GM21619 (cell line): Measurements from ENCODE around the gene LTBP2.
"Not testable (repeated sequence)": the region's sequence is repeated elsewhere in the genome, so short reads cannot be mapped to it uniquely, and the experiment has no call there.

Experiments used
- ATAC-seq: cut with Tn5 transposase; IDR thresholded peaks from one replicate; pipeline ENCODE4 v1.9.1; 2021; ENCODE audit not compliant: unreplicated experiment

The LTBP2 gene

DNA sequence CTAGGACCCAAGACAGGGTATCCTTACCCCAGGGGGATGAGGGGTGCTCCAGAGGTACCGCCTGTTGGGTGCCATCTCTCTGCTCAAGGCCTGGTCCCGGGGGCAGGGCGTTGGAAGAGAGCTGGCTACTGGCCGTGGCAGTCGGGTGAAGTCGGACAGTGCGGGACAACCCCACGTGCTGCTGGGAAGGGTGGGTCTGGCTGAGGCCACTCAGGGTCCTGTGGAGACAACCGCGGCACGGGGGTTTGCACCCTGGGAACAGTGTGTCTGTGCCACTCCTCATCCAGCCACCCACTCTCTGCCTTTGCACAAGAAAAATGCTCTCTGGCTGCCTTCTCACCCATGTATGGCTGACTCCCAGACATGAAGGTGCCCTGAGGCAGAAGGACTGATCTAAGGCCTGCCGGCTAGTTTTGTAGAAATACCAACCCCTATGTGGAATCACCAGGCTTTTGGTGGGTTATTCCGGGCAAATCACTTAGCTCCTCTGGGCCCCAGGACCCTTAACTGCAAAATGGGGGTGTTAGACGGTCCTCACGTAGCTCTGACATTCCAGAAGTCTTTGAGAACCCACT lies 56.5 kb downstream of the LTBP2 start:
- no peak for ATAC-seq

- ATAC-seq, result no peak
Measured at GRCh38 chr14:74554742-74555362, 57.2 kb downstream of the LTBP2 start.

DNA sequence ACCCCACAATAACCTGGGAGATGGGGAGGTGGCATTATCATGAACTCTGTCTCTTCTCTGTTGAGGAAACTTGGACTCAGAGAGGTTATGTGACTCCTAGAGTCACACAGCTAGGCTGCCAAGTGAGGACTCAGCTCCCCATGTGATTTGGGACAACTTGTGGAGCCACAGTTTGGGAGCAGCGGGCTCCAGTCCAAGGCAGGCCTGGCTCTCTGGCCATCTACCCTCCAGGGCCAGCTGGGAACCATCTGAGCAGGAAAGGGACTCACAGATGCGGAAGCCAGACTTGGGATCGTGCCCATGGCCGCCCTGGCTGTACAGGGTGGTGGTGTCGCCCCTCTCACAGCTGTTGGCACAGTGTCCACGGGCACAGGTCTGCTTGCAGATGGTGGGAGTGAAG lies 59.4 kb downstream of the LTBP2 start:
- no peak for ATAC-seq

DNA sequence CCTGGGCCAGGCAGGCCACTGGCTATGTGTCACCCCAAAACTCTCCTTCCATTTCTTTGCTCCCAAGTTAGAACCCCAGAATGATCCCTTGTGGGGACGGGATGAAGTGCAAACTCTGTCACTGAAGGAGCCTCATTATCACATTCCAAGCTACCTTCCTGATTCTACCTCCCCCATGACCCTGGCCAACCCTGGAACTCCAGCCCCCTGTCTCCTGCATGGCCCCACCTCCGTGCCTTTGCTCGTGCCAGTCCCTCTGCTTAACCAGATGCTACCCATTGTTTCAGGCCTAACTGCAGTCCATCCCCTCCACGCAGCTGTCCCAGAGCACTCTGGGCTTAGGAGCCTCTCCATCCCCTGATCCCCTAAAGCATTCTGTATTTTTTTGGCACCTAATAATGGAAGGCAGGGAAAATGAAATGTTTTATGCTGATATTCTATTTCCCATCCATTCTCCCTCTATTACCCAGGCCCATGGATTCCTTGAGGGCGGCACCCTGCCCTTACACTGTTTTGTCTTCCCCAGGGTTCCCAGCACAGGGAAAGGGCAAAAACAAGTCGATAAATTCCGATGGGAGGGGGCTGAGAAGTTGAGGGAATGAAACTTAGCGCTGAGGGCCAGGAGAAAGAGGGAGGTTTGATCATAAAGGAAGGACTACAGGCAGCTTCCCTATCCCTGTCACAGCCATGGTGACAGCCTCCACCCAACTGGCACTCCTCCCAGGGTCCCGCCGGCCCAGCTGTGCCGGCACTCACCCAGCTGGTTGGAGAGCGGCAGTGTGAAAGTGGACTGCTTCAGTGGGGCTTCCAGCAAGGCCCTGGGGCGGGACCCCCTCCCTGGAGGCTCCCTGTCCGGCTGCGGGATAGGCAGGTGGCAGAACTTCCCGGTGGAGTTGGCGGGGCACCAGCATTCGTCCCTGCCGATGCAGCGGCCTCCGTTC lies 60.3 kb downstream of the LTBP2 start:
- ATAC-seq, result no peak

- ATAC-seq, result no peak
Measured at GRCh38 chr14:74551001-74551400, 61.0 kb downstream of the LTBP2 start.

GRCh38 chr14:74550071-74550470 lies 62.0 kb downstream of the LTBP2 start:
- no peak for ATAC-seq

- no peak for ATAC-seq
Measured at GRCh38 chr14:74549588-74549987, 62.4 kb downstream of the LTBP2 start.

- no peak for ATAC-seq
Measured at GRCh38 chr14:74548881-74549280, 63.2 kb downstream of the LTBP2 start.

- no peak for ATAC-seq
Measured at GRCh38 chr14:74547331-74547927, 64.6 kb downstream of the LTBP2 start.

GRCh38 chr14:74546416-74546815 lies 65.6 kb downstream of the LTBP2 start:
- ATAC-seq, result no peak

DNA sequence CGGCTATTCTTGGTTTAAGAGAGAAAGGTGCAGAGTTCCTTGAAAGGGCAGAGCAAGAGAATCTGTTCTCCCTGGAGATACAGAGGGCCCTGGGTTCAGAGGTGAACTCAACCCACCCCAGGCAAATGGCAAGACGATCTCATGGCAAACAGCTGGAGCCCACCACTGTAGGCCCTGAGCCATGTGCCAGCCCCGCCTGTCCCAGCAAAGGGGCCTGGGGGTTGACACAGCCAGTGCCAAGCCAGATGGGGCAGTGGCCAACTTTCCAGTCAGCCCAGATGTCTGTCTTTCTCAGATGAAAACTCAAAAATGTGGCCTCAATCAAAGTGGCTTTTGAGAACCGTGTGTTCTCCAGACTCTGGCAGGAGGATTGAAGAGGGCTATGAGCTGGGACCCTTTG lies 66.7 kb downstream of the LTBP2 start:
- ATAC-seq, result no peak

DNA sequence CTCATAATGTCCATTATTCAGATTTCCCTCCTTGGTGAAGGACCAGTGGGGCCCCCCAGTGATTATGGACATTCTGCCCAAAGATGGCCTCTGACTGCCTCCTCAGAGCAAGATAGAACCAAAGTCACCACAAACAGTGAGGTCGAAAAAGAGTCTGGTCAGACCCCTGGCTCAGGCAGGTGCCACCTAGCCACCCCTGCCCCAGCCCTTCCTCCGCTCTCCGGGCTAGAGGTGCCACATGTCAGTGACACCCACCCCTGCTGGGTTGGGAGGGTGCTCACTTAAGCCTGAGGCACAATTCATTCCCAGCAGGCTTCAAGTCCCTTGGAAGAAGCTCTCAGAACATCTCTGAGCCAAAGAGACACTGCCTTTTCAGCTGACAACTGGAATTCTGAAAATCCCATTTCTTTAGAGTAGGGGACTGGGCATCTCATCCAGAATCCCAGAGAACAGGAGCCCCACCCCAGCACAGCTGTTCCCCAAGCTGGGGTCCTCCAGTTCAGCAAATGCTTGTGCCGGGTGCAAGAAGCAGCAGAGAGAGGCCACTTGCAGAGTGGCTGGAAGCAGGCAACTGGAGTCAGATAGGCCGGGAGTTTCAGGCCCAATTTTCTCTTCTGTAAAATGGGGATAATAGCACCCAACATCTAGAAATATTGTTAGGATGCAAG lies 68.1 kb downstream of the LTBP2 start:
- no peak for ATAC-seq

DNA sequence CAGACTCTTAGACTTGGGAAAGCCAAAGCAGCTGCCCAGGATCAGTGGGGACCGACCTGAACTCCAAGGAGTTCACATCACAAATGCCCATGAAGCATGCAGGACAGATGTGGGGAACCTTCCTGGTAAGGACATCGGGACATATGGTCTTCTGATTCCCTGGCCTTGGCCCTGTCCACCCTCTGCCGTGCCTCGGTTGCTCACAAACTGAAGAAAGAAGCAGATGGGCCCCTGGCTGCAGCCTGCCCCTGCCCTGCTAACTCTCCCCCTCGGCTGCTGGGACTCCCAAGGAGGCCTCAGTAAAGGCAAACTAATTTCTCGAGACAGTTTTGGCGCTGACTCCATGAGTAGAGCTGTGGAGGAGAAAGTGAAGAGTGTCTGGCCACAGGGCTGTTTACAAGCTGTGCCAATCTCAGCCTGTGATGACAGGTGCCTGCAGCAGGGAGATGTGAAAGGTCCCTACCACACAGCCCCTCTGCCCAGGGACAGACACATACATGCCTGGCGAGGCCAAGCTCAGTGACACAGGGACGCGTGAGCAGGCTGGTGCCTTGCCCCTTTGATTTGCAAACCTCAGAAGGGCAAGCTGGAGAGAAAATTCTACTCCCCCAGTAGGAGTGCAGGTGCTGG lies 69.9 kb downstream of the LTBP2 start:
- no peak for ATAC-seq

GRCh38 chr14:74541225-74541624 lies 70.8 kb downstream of the LTBP2 start:
- no peak for ATAC-seq

- ATAC-seq, result no peak
Measured at GRCh38 chr14:74539503-74539902, 72.5 kb downstream of the LTBP2 start.

GRCh38 chr14:74538411-74539391 lies 73.3 kb downstream of the LTBP2 start:
- no peak for ATAC-seq

GRCh38 chr14:74536336-74536735 lies 75.7 kb downstream of the LTBP2 start:
- not testable (repeated sequence) for ATAC-seq

- no peak for ATAC-seq
Measured at GRCh38 chr14:74535756-74536325, 76.2 kb downstream of the LTBP2 start.

DNA sequence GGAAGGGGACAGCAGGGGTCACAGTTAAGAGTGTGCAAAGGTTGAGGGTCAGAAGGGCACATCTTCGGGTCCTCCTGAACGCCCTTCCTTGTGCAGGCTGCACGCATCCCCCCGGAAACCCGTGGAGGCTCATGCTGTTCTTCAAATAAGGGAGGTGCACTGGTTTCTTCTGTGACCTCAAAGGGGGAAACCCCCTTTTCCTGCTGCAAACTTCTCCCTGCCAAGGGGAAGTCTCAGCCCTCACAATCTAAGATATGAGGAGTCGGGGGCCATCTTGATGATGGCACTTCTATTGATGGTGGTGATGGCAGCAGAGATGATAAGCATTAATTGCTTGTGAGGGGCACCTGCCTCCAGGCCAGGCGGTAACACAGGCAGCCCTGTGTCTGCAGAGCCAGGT lies 78.5 kb downstream of the LTBP2 start:
- ATAC-seq, result no peak
